Activated T-cell treated with anti-CD3 and anti-CD28 coated beads, Interleukin-2, amount 50 U/mL, for 1 hour (primary cell): ENCODE measurements around the gene ZSWIM4.
A peak's percentile ranks its signal among the peaks of the same experiment; 100 is the strongest.

ENCODE experiments used
- DNase-seq: peaks from one replicate; pipeline ENCODE4 v3.0.0-alpha.2; 2020

Gene ZSWIM4

DNA sequence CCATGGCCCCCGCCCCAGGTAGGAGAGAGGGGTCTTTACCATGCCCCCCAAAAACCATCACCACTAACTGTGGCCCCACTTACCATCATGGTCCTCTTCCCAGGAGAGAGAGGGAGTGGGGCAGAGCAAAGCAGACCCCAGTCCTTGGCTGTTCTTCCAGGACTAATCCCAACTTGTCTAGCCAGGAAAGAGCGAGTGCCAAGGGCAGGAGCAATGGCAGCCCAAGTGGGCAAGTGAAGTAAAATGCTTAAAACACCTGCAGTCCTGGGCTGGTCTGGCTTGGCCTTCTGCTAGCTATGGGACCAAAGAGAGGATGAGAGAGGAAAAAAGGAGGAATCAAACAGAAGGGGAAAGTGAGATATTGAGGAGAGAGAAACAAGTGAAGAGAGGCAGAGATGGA is 17.9 kb downstream of the ZSWIM4 start:
- no peak for DNase-seq

DNA sequence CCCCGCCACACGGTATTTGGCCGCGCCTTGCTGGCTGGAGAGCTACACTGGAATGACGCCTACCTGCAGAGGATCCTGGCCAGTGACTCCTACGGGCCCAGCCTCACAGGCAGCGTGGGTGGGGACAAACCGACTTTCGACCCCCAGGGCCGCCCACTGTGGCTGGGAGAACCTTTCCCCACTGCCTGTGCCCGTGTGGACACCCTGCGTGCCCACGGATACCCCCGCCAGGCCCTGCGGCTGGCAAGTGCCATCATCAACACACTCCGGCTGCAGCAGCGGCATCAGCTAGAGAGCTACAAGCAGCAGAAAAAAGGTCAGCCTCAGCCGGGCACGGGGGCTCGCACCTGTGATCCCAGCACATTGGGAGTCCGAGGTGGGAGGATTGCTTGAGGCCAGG is 19.3 kb downstream of the ZSWIM4 start:
- DNase-seq, result no peak

DNA sequence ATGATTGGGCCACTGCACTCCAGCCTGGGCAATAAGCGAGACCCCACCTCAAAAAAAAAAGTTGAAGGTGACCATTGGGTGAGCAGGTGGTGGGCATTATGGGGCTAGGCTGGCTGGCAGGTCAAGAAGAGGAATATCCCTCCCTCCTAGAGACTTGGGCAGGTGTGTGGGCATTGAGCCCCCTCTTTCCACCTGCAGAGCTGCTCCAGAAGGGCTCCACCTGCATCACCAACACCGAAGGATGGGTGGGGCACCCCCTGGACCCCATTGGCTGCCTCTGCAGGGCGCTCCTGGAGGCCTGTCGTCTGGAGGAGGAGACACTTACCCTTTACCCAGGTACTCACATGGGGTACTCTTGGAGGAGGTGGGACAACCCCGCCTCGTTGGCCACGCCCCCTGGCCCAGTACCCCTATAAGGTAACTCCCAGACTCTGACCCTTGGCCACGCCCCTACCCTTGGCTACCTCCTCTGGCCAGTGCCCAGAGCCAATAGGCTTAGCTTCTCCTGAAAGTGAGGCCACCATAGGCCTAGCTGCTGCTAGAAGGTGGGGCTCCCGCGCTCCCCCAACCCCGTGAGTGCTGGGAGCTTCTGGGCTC is 21.9 kb downstream of the ZSWIM4 start:
- DNase-seq, result no peak

DNA sequence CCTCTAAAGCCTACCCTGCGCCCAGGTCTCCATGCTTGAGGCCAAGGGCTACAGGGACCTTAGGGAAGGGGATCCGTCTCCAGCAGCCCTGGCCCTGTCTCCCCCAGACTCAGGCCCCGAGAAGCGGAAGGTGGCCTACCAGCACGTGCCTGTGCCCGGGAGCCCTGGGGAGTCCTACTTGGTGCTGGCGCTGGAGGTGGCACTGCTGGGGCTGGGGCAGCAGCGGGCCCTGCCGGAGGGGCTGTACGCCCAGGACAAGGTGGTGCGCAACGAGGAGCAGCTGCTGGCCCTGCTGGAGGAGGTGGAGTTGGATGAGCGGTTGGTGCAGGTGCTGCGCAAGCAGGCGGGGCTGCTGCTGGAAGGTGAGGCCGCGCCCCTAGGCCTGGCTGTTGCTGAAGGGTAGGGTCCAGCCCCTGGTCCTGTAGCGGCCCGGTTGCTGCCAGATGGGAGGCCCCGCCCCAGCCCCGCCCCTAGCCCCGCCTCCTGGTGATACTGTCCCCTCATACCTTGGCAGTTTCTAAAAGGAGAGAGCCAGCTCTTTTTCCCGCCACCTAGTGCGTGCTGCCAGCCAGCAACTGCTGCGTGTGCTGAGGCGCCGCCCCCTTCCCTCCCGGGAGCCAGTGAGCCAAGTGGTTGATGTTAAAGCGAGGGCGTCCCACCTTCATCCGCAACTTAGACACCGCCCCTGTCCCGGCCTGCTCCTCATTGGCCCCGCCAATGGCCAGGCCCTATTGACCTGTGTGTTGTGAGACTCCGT is 22.6 kb downstream of the ZSWIM4 start:
- peak; percentile 58 for DNase-seq

DNA sequence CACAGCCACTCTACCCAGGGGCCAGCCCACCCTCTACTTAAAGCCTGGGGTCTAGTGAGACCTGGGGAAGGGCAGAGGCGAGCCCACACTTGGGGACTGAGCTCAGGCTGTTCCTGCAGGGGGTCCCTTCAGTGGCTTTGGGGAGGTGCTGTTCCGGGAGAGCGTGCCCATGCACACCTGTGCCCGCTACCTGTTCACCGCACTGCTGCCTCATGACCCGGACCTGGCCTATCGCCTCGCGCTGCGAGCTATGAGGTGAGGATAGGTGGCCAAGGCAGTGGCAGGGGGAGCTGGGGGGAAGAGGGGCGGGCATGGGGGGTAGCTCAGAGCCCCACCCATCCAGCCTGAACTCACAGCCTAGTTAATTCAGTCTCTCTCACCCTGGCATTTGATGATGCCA is 24.0 kb downstream of the ZSWIM4 start:
- DNase-seq, result no peak

DNA sequence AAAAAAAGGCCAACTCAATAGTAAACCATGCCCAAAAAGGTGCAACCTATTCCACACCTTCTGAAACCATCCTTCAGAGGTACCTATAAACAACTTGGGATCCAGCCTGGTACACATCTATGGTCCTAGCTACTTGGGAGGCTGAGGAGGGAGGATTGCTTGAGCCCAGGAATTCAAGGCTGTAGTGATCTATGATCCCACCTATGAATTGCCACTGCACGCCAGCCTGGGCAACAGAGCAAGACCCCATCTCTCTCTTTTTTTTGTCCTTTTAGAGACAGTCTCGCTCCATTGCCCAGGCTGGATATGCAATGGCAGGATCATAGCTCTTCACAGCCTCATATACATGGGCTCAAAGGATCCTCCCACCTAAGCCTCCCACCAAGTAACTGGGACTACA is 26.0 kb downstream of the ZSWIM4 start:
- DNase-seq, result no peak

DNA sequence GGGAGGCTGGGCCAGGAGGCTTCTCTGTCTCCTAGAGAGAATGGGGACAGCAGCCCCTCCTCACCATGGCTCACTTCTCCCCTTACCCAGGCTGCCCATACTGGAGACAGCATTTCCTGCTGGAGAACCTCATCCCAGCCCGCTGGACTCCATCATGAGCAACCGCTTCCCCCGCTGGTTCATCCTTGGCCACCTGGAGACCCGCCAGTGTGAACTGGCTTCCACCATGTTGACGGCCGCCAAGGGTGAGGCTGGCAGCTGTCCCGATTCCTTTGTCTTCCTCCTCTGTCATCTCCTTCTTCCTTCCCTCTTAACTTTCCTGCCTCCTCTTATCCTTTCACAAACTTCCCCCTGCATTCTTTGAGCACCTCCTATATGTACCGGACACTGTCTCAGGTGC is 28.0 kb downstream of the ZSWIM4 start:
- DNase-seq, result no peak

DNA sequence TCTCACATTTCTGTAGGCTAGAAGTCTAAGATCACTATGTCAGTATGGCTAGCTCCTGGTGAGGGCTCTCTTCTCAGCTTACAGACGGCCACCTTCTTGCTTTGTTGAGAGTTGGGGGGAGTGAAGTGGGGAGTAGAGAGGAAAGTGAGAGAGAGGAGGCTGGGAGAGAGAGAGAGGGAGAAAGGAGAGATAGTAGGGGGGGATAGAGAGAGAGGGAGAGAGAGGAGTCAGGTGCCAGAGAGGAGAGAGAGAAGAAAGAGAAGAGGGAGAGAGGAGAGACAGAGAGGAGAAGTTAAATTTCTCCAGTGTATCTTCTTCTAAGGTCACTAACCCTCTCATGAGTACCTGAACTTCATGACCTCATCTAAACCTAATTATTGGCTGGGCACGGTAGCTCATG is 28.7 kb downstream of the ZSWIM4 start:
- DNase-seq, result no peak

DNA sequence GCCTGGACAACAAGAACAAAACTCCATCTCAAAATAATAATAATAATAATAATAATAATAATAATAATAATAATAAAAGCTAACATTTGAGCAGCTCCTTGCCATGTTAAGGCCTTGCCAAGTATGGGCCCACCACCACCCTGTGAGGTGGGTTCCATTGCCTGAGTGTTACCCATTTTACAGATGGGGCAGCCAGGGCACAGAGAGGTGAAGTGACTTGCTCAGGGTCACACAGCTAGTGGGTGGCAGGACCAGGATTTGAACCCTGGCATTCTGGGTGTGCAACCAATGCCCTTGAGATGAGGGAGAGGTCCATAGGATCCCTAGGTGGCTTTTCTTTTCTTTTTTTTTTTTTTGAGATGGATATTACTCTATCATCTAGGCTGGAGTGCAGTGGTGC is 29.5 kb downstream of the ZSWIM4 start:
- no peak for DNase-seq

DNA sequence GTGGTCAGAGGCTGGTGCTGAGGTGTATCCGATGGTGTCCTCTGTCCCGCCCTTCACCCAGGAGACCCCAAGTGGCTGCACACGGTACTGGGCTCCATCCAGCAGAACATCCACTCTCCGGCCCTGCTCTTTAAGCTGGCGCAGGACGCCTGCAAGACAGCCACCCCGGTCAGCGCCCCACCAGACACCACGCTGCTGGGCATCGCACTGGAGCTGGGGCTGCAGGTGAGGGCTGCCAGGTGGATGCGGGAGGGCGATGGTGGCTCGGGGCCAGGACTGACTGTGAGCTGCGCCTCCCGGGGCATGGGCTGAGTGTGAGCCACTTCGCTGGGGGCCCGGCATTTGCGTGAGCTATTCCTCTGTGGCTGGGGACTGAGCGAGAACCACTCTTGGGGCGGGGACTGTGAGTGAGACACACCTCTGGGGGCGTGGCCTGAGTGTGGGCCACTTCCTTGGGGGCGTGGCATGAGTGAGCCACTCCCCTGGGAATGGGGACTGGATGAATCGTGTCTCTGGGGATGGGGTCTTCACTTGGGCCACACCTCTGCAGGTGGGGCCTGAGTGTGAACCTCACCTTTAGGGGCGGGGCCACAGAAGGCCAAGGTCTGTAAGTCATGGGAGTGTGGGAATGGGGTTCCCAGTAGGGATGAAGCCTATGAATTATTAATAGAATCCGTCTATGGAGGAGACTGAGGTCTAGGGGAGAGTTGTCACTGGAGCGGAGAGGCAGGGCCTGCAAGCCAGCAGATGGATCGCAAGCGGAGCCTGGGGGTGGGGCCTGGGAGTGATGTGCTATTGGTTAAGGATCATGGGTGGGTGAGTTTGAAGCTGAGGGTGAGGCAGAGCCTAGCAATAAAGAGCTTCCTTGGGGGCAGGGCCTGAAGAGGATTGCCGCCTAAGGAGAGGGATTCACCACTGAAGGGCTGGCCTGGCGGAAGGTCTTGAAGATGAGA is 30.5 kb downstream of the ZSWIM4 start:
- DNase-seq, result no peak

DNA sequence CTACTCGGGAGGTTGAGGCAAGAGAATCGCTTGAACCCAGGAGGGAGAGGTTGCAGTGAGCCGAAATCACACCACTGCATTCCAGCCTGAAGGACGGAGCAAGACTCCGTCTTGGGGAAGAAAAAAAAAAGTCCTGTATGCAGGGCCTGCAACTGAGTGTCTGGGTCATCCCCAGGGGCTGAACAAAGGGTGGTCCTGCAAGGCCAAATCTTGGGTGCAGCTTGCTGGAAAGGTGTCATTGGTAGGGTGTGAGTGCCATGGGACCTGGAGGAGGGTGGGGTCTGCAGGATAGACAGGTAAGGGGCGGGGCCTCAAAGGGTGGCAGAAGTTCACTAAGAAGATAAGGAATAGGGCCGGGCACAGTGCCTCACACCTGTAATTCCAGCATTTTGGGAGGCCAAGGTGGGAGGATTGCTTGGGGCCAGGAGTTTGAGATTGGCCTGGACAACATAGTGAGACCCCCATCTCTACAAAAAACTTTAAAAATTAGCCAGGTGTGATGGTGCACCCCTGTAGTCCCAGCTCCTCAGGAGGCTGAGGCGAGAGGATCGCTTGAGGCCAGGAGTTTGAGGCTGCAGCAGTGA is 31.5 kb downstream of the ZSWIM4 start:
- DNase-seq, result no peak

DNA sequence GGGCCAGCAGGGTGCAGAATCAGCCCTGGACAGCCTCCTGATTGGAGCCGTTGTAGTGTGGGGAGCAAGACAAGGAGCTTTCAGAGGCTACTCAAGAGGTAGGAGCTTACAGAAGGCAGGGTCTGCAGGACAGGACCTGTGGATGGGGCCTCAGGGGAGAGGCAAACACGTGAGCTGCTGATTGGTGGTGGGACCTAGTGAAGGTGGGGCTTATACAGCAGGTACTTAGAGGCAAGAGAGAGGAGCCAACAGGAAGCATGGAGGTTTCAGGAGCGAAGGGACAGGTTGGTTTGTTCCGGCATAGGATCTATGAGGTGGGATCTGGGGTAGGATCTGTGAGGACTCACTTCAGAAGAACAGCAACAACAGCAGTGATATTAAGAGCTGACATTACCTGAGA is 32.4 kb downstream of the ZSWIM4 start:
- no peak for DNase-seq

DNA sequence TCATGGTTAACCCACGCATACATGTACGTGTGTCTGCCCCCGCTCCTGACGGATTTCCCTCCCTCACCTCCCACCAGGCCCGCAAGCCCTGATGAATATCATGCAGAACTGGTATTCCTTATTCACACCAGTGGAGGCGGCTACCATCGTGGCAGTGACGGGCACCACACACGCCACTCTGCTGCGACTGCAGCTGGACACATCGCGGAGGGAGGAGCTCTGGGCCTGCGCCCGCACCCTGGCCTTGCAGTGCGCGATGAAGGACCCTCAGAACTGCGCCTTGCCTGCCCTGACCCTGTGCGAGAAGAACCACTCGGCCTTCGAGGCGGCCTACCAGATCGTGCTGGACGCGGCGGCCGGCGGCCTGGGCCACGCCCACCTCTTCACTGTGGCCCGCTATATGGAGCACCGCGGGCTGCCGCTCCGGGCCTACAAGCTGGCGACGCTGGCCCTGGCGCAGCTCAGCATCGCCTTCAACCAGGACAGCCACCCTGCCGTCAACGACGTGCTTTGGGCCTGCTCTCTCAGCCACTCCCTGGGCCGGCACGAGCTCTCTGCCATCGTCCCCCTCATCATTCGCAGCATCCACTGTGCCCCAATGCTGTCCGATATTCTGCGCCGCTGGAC is 35.0 kb downstream of the ZSWIM4 start:
- peak; percentile 54 for DNase-seq

DNA sequence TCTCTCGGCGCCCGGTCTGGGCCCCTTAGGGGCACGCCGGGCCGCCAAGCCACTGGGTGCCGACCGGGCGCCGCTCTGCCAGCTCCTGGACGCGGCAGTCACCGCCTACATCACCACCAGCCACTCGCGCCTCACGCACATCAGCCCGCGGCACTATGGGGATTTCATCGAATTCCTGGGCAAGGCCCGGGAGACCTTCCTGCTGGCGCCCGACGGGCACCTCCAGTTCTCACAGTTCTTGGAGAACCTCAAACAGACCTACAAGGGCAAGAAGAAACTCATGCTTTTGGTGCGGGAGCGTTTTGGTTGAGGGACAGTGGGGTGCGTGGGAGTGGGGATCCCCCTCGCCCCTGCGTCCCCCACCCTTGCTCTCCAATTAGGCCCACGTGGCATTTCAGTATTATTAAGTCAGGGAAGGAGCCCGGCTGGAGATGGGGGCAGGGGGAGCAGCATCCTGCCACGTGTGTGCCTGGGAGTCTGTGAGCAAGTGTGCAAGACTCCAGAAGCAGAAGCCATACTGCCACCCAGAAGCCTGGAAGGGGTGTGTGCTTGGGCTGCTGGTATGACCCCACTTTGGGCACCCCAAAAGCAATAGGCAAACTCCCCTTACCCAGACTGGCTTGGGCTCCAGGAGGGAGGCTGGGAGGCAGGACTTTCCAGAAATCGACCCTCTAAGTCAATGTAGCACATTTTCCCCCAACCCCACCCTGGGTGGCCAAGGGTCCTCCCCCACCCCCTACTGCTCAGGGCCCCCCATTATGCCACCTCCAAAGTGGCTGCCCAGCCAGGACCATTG is 35.7 kb downstream of the ZSWIM4 start:
- DNase-seq, result peak; percentile 59

DNA sequence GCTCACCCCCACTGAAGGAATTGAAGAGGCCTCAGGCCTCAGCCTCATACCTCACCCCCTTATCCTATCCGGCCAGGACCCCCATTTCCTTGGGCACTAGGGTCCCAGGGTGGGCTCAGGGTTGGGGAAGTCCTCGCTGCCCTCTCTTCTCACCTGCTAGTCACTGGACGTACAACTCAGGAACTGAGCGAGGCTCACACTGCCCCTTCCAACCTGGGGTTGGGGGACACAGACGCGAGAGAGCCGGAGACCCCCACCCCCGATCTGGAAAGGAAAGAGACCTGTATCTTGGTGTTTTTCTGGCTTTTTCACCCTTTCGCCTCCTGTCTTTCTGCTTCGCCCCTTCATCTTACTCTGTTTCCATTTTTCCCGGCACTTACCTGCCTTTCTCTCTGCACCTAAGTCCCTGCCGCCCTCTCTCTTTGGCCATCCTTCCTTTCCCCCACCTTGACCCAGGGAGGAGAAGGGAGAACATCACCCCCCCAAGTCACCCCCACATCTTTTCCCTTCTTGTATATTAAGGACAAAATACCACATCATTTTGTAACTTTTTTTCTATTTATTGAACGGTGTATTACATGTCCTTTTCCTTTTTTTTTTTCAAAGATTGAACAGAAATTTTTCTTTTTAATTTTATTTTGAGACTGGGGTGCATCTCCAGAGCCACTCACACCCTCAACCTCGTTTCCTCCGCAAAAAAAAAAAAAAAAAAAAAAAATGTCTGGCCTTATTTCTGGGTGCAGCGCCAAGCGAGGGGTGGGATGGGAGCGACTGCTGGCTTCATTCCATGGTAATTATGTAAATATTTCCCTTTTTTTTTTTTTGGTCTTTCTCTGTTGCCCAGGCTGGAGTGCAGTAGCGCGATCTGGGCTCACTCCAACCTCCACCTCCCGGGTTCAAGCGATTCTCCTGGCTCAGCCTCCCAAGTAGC is 36.6 kb downstream of the ZSWIM4 start:
- no peak for DNase-seq

DNA sequence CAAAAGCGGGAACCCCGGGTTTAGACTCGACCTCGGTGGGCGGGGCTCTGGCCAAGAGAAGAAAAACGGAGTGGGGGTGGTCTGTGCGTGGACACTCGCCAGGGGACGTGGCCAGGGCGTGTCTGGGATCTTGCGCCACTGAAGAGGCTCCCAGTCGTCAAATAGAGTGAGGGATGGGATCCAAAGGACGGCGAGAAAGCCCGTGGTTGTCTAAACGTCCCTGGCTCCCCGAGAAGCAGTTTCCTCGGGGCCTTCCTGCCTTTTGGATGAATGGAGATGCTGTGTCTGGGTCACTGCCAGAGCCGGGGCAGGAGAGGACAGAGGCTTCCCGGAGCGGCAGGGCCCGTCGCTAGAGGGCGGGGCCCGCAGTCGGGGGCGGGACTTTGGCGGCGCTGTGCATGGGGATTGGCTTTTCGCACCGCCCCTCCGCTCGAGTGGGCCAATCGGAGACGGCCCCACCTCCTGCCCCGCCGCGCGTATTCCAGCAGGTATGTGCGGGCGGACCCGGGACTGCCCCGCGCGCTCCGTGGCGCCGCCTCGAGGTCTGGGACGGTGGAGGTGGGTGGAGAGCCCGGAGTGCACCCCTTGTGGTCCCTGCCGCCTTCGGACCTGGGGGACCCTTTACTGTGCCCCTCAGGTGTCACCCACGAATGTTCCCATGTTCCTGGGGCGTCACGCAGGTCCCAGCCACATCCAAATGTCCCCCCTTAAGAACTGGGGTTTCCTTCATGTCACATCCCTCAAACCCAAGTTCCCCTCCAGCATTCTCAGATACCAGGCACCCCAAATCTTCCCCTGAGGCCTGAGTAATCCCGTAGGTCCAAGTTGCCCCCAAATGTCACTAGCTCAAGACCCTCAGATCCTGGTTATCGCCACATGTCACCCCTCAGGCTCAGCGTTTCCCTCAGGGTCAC is 38.3 kb downstream of the ZSWIM4 start:
- peak; percentile 96 for DNase-seq

DNA sequence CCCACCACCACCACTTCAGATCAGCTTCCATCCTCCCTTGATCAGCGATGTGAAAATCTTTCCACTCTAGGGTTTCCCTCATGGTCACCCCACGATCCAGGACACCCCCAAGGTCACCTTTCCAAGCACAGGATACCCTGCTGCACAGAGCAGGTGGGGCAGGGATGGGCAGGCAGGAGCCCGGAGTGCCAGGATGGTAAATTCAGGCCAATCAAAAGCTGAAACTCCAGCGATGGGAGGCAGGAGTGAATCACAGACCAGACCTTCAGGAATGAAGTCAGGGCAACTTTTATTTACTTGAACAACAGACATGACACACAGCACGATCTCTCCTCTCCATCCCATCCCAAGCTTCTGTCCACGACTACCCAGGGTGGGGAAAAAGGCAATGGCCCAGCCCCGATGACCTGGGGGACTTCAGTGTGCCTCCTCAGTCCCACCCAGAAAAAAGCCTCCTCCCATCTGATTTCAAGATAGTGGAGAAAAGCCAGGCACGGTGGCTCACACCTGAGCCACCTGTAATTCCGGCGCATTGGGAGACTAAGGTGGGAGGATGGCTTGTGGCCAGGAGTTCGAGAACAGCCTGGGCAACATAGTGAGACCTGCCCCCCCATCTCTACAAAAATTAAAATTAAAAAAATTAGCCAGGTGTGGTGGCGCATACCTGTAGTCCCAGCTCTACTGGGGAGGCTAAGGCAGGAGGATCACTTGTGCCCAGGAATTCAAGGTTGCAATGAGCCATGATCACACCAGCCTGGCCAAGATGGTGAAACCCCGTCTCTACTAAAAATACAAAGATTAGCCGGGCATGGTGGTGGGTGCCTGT is 39.2 kb downstream of the ZSWIM4 start:
- peak; percentile 58 for DNase-seq

DNA sequence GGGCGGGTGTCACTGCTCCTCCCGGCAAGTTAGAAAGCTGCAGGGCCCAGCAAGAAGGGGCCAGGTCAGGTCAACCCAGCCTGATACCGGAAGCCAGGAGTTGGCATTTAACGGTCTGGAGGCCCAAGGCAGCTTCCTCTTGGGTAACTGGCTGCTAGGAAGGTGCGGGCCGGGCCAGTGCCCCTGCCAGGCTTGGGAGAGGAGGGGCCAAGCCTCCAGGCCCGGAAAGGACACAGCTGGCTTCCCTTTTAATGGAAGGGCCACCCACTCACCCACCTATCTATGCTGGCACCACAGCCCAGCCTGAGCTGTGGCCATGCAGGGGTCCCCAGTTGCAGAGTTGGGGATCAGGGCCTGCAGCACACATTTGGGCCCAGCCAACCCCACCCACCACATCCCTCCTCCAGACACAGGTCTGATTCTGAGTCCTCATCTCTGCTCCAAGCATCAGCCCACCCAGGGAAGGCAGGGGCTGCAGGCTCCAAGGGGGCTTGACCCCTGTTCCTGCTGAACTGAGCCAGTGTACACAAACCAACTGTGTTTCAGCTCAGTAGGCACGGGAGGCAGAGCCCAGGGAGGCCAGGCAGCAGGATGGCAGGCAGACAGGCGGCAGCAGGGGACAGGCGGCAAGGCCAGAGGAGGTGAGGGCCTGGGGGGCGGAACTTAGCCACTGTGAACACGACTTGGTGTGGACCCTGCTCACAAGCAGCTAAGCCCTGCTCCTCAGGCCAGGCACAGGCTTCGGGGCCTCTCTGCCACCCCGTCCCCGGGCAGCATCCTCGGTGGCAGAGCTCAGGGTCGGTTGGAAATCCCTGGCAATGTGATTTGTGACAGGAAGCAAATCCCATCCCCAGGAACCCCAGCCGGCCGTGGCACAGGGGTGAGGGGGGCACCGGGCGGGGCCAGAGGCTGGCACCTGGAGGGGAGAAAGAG is 40.8 kb downstream of the ZSWIM4 start:
- peak; percentile 56 for DNase-seq
